T47D (cell line): ENCODE data around the gene PEA15.

Experiments used
- DNase-seq, 2 experiments: peaks; one replicate each; pipeline versions ENCODE4 v3.0.0 to v3.0.0-alpha.2; 2011 to 2012; ENCODE audit warnings: low read depth in 1 of 2, low spot score in 1 of 2
- JUND ChIP-seq: IDR thresholded peaks from 2 replicates; pipeline ENCODE4 v1.6.1; 2012; ENCODE audit warnings: low read depth
- in situ Hi-C: cut with HindIII; loops from 2 replicates; pipeline ENCODE4 v1.10.0; 2016; ENCODE audit warnings: low sequenced_read_pairs, low pct_unique_long_range_greater_than_20kb

The PEA15 gene

GRCh38 chr1:160205242-160206035 is at the start of gene PEA15:
PEA15 (plus strand) TSS chr1:160205384; CDS start chr1:160211545, 6,161 bp downstream.
- DNase-seq: peak; percentile 85 to 92
- no peak for TF ChIP-seq JUND
- in situ Hi-C loops: no loop called here

- no peak for TF ChIP-seq JUND
- no peak for DNase-seq
These were observed 48.8 kb upstream of the PEA15 start for GRCh38 chr1:160156361-160156760.

GRCh38 chr1:160157174-160157573 is 48.0 kb upstream of the PEA15 start:
- TF ChIP-seq JUND: no peak
- in situ Hi-C loops: no loop called here
- peak in 1 of 2 experiments; percentile 37 for DNase-seq

More at GRCh38 chr1:160156361-160156760, 48.8 kb upstream of the PEA15 start:
- in situ Hi-C loops: no loop called here

- TF ChIP-seq JUND: no peak
- DNase-seq: no peak
- in situ Hi-C loops: no loop called here
These were observed 47.2 kb upstream of the PEA15 start for GRCh38 chr1:160158031-160158430.

GRCh38 chr1:160158534-160158933 is 46.6 kb upstream of the PEA15 start:
- no peak for TF ChIP-seq JUND
- in situ Hi-C loops: no loop called here
- DNase-seq: no peak

GRCh38 chr1:160159846-160160245 is 45.3 kb upstream of the PEA15 start:
- DNase-seq: peak in 1 of 2 experiments; percentile 81
- in situ Hi-C loops: no loop called here

GRCh38 chr1:160161965-160162705 is 43.0 kb upstream of the PEA15 start:
- DNase-seq: peak in 1 of 2 experiments; percentile 53
- in situ Hi-C loops: no loop called here
- no peak for TF ChIP-seq JUND

More at GRCh38 chr1:160159846-160160245, 45.3 kb upstream of the PEA15 start:
- TF ChIP-seq JUND: no peak

- TF ChIP-seq JUND: no peak
- in situ Hi-C loops: no loop called here
- no peak for DNase-seq
These were observed 42.3 kb upstream of the PEA15 start for GRCh38 chr1:160162931-160163330.

GRCh38 chr1:160163615-160164014 is 41.6 kb upstream of the PEA15 start:
- DNase-seq: no peak
- in situ Hi-C loops: no loop called here
- TF ChIP-seq JUND: no peak

- no peak for DNase-seq
- in situ Hi-C loops: no loop called here
- no peak for TF ChIP-seq JUND
These were observed 41.1 kb upstream of the PEA15 start for GRCh38 chr1:160164121-160164520.

- DNase-seq: no peak
- in situ Hi-C loops: no loop called here
- TF ChIP-seq JUND: no peak
These were observed 38.9 kb upstream of the PEA15 start for GRCh38 chr1:160166166-160166868.

GRCh38 chr1:160167056-160167455 is 38.1 kb upstream of the PEA15 start:
- TF ChIP-seq JUND: no peak
- peak in 1 of 2 experiments; percentile 36 for DNase-seq
- in situ Hi-C loops: no loop called here
